Activated CD4-positive, alpha-beta T cell treated with anti-CD3 and anti-CD28 coated beads for 48 hours (primary cell): ENCODE measurements around the gene NSMF.
"Not testable (repeated sequence)": the region's sequence is repeated elsewhere in the genome, so short reads cannot be mapped to it uniquely, and the experiment has no call there.

Experiments
- DNase-seq: peaks from one replicate; pipeline ENCODE4 v3.0.0-alpha.2; 2020

The NSMF gene

GRCh38 chr9:137428841-137429545 is 30.1 kb downstream of the NSMF start:
- DNase-seq: no peak

- DNase-seq: no peak
These were observed 30.9 kb downstream of the NSMF start for GRCh38 chr9:137428311-137428630.

GRCh38 chr9:137427454-137428310 is 31.5 kb downstream of the NSMF start:
- no peak for DNase-seq

- no peak for DNase-seq
These were observed 33.0 kb downstream of the NSMF start for GRCh38 chr9:137426018-137426681.

GRCh38 chr9:137423514-137424291 is 35.4 kb downstream of the NSMF start:
- DNase-seq: no peak

- peak; percentile 97 for DNase-seq
These were observed 36.3 kb downstream of the NSMF start, which contains the start of the genes EXD3 and NOXA1 for GRCh38 chr9:137422604-137423513. Gene EXD3, minus strand, starts transcription at chr9:137423162. Its CDS starts 27,805 bp downstream, at chr9:137395357. Gene NOXA1, plus strand, starts transcription at chr9:137423393. Its CDS starts 137 bp downstream, at chr9:137423530.

GRCh38 chr9:137421838-137422603 is 37.1 kb downstream of the NSMF start:
- DNase-seq: no peak

- DNase-seq: no peak
These were observed 41.7 kb downstream of the NSMF start for GRCh38 chr9:137417161-137418021.

GRCh38 chr9:137416563-137417151 is 42.5 kb downstream of the NSMF start:
- DNase-seq: no peak

- DNase-seq: no peak
These were observed 43.0 kb downstream of the NSMF start for GRCh38 chr9:137416006-137416562.

- no peak for DNase-seq
These were observed 43.7 kb downstream of the NSMF start for GRCh38 chr9:137415451-137415850.

GRCh38 chr9:137412431-137412830 is 46.7 kb downstream of the NSMF start:
- DNase-seq: no peak

GRCh38 chr9:137411645-137412380 is 47.3 kb downstream of the NSMF start:
- DNase-seq: peak; percentile 58

- no peak for DNase-seq
These were observed 47.9 kb downstream of the NSMF start for GRCh38 chr9:137411260-137411644.

- DNase-seq: no peak
These were observed 48.3 kb downstream of the NSMF start for GRCh38 chr9:137410891-137411249.

- not testable (repeated sequence) for DNase-seq
These were observed 48.8 kb downstream of the NSMF start for GRCh38 chr9:137410236-137410890.

- no peak for DNase-seq
These were observed 49.6 kb downstream of the NSMF start for GRCh38 chr9:137409515-137409914.
